Activated naive CD4-positive, alpha-beta T cell treated with anti-CD3 and anti-CD28 coated beads, Interleukin-2, amount 50 U/mL, for 24 hours (primary cell): ENCODE measurements around the gene MYH14.

ENCODE experiments used
- H3K27ac Mint-ChIP-seq: one replicate; pipeline ENCODE4 v1.8.0; 2021; ENCODE audit warnings: mild to moderate bottlenecking, mixed read lengths
- H3K27me3 Mint-ChIP-seq: one replicate; pipeline ENCODE4 v1.8.0; 2021; ENCODE audit warnings: mixed read lengths
- H3K36me3 Mint-ChIP-seq: one replicate; pipeline ENCODE4 v1.8.0; 2021; ENCODE audit warnings: mixed read lengths
- H3K4me1 Mint-ChIP-seq: one replicate; pipeline ENCODE4 v1.8.0; 2021; ENCODE audit warnings: mixed read lengths
- H3K4me3 Mint-ChIP-seq: one replicate; pipeline ENCODE4 v1.8.0; 2021; ENCODE audit warnings: mild to moderate bottlenecking, mixed read lengths
- H3K9me3 Mint-ChIP-seq: one replicate; pipeline ENCODE4 v1.8.0; 2021; ENCODE audit warnings: mixed read lengths

MYH14 gene

DNA sequence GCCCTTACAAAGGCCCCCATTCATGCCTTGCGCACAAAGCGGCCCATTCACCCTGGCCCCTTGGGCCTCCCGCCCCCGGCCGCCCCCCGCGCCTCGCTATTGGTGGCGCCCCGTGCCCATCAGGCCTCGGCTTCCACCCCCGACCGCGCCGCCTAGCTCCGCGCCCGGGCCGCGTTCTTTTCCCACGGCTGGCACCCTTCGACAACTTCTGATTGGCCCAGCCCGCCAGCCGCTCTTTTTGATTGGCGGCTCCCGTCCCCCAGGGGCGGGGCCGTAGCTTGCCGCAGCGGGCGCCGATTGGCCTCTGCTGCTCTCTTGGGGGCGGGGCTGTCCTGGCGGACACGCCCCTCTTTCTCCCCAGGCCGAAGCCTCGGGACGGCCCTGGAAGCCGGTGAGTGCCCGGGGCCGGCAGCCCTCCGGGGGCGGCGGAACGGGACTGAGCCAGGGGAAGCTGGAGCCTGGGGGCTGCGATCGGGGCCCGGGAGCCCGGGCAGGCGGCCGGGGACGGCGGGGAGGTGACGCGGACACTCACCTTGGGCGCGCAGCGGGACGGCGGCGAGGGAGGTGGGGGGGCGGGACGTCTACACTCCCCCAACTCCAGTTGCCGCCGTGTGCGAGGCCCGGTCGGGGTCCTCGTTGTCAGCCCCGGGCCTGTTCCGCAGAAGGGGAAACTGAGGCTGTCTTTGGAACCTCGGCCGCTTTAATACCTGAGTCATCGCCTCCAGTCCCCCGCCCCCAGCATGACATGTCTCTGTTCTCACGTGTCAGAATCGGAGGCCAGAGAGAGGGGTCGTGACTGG is at the start of gene MYH14:
Gene MYH14 (plus strand): TSS at position 342 of the 800 bp plus-strand sequence. CDS start 6,744 bp downstream, outside the sequence.
- Mint-ChIP-seq H3K27me3 (peaks cover 43% of the 10 kb centered on the region), H3K4me1 (no peaks in the 10 kb centered on the region), H3K9me3 (no peaks in the 10 kb centered on the region), H3K27ac (no peak within 1 kb of the TSS), H3K36me3 (no peaks in the 10 kb centered on the region), H3K4me3 (no peak within 1 kb of the TSS)

DNA sequence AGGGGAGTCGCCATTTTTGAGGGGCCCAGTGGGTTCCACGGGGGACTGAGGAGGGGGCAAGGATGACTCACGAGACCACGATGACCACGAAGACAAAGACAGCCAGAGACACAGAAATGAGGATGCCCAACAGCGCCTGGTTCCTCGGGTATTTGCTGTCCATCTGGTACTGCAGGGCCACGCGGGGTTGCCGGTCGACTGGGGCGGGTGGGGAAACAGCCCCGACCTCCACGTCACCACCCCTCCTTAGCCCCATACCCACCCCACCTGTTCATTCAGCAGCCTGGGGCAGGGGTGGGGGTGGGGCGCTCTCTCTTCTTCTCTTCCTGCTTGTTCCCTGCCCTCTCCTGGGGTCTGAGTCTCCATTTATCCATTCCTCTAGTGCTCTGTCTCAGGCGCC is 48.9 kb upstream of the MYH14 start:
- Mint-ChIP-seq H3K9me3 (no peaks in the 10 kb centered on the region), H3K27me3 (peaks cover 15% of the 10 kb centered on the region), H3K4me3 (no peak overlapping the region), H3K27ac (no peak overlapping the region), H3K4me1 (no peaks in the 10 kb centered on the region), H3K36me3 (no peaks in the 10 kb centered on the region)

GRCh38 chr19:50155520-50156109 is 47.8 kb upstream of the MYH14 start:
- Mint-ChIP-seq H3K9me3 (no peaks in the 10 kb centered on the region), H3K36me3 (no peaks in the 10 kb centered on the region), H3K27ac (no peak overlapping the region), H3K4me1 (no peaks in the 10 kb centered on the region), H3K27me3 (peaks cover 16% of the 10 kb centered on the region), H3K4me3 (no peak overlapping the region)

DNA sequence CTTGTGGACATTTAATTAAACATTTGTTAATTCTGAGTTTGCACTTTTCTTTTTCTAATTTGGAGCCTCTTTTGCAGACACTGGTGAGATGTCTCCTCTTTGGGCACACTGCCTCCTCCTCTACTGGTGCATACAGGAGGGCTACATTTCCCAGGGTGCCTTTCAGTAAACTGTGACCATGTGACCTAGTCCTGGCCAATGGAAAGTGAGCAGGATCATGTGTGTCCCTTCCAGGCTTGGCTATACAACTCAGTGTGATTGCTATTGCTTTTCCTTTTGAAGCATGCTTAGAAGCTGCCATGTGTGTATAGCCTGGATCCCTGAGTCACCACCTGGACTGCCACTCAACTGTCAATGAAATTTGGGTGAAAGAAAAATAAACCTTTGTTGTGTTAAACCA is 44.8 kb upstream of the MYH14 start:
- no peaks in the 10 kb centered on the region for H3K9me3 Mint-ChIP-seq

DNA sequence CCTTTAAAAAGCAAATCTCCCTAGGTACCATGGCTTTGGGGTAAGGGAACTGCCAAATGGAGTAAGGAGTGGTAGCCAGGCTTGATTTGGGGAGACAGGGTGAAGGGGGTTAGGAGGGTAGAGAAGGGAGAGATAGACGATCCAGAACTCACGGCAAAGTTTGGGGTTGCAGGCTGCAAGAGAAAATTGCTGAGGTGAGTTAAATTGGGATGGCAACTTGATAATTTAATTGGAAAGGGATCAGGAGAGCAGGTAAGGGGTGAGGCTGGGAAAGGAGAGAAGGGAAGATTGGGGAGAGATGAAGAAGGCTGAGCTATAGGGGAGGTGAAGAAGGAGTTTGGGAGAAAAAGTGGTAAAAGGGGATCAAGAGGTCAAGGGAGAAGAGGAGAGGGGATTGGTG is 44.3 kb upstream of the MYH14 start:
- H3K27me3 Mint-ChIP-seq, result peaks cover 8% of the 10 kb centered on the region
- H3K36me3 Mint-ChIP-seq, result no peaks in the 10 kb centered on the region
- H3K9me3 Mint-ChIP-seq, result no peaks in the 10 kb centered on the region
- no peaks in the 10 kb centered on the region for H3K4me1 Mint-ChIP-seq
- H3K4me3 Mint-ChIP-seq, result no peak overlapping the region
- no peak overlapping the region for H3K27ac Mint-ChIP-seq

More for the DNA sequence above, 44.8 kb upstream of the MYH14 start:
- Mint-ChIP-seq H3K27me3 (peaks cover 8% of the 10 kb centered on the region), H3K4me3 (no peak overlapping the region), H3K36me3 (no peaks in the 10 kb centered on the region), H3K27ac (no peak overlapping the region), H3K4me1 (no peaks in the 10 kb centered on the region)

DNA sequence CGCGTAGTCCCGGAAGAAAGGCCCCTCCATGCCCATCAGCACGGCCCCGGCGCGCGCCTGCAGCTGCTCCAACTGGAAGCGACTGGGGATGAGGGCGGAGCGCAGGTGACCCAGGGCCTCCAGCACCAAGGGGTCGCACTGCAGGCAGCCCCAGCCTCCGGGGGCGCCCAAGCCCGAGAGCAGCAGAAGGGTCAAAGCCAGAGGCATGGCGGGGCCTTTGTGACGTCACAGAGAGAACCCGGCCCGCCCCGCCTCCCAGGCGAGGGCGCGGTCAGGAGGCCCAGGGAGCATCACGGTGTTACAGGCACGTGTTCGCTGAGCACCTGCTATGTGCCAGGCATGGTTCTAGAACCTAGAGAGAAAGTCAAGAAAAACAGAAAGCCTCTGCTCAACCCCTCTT is 40.4 kb upstream of the MYH14 start, which contains the start of gene IZUMO2:
Gene IZUMO2 (minus strand): TSS at position 294 of the 400 bp plus-strand sequence. CDS start 87 bp downstream, at position 207.
- Mint-ChIP-seq H3K4me3 (no peak within 1 kb of the TSS), H3K27me3 (peaks cover 17% of the 10 kb centered on the region), H3K9me3 (no peaks in the 10 kb centered on the region), H3K36me3 (no peaks in the 10 kb centered on the region), H3K27ac (no peak within 1 kb of the TSS), H3K4me1 (no peaks in the 10 kb centered on the region)

GRCh38 chr19:50167314-50167721 is 36.1 kb upstream of the MYH14 start:
- Mint-ChIP-seq H3K27ac (no peak overlapping the region), H3K27me3 (peaks cover 20% of the 10 kb centered on the region)

GRCh38 chr19:50171752-50172151 is 31.7 kb upstream of the MYH14 start:
- Mint-ChIP-seq H3K27me3 (peaks cover 21% of the 10 kb centered on the region), H3K36me3 (no peaks in the 10 kb centered on the region), H3K4me3 (no peak overlapping the region), H3K27ac (no peak overlapping the region), H3K4me1 (no peaks in the 10 kb centered on the region), H3K9me3 (no peaks in the 10 kb centered on the region)

More at GRCh38 chr19:50167314-50167721, 36.1 kb upstream of the MYH14 start:
- H3K4me3 Mint-ChIP-seq, result no peak overlapping the region
- no peaks in the 10 kb centered on the region for H3K4me1 Mint-ChIP-seq
- no peaks in the 10 kb centered on the region for H3K9me3 Mint-ChIP-seq
- H3K36me3 Mint-ChIP-seq, result no peaks in the 10 kb centered on the region

DNA sequence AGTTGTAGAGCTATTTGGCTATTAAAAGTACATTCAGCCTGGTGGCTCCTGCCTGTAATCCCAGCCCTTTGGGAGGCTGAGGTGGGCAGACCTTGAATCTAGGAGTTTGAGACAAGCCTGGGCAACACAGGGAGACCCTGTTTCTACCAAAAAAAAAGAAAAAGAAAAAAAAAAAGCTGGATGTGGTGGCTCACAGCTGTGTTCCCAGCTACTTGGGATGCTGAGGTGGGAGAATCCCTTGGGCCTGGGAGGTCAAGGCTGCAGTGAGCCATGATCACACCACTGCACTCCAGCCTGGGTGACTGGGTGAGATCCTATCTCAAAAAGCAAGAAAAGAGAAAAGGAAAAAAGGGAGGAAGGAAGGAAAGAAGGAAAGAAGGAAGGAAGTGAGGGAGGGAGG is 30.7 kb upstream of the MYH14 start:
- Mint-ChIP-seq H3K27me3 (peaks cover 17% of the 10 kb centered on the region), H3K27ac (no peak overlapping the region), H3K4me1 (no peaks in the 10 kb centered on the region), H3K9me3 (no peaks in the 10 kb centered on the region), H3K4me3 (no peak overlapping the region), H3K36me3 (no peaks in the 10 kb centered on the region)

DNA sequence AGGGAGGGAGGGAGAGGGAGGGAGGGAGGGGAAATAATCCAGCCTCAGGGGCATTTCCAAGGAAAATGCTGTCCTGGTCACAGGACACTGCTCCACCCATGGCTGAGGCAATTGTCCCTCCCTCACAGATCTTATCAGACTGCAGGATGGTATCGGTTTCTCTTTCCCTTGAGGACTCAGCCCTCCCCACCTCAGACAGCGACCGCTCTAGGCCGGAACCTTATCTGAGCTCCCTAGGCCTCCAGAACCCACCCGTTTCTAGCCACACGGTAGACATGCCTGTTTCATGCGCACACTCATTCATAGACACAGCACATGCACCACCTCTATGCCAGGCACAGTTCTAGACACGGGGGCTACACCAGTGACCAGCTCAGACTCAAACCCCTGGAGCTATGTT is 30.3 kb upstream of the MYH14 start:
- H3K4me3 Mint-ChIP-seq, result no peak overlapping the region
- no peaks in the 10 kb centered on the region for H3K36me3 Mint-ChIP-seq
- H3K4me1 Mint-ChIP-seq, result no peaks in the 10 kb centered on the region
- H3K27me3 Mint-ChIP-seq, result peaks cover 19% of the 10 kb centered on the region
- no peaks in the 10 kb centered on the region for H3K9me3 Mint-ChIP-seq
- no peak overlapping the region for H3K27ac Mint-ChIP-seq

GRCh38 chr19:50174100-50174793 is 29.2 kb upstream of the MYH14 start:
- Mint-ChIP-seq H3K27me3 (peaks cover 17% of the 10 kb centered on the region), H3K4me3 (no peak overlapping the region), H3K9me3 (no peaks in the 10 kb centered on the region), H3K4me1 (no peaks in the 10 kb centered on the region), H3K36me3 (no peaks in the 10 kb centered on the region), H3K27ac (no peak overlapping the region)

GRCh38 chr19:50175924-50176323 is 27.5 kb upstream of the MYH14 start:
- peaks cover 14% of the 10 kb centered on the region for H3K27me3 Mint-ChIP-seq
- no peak overlapping the region for H3K27ac Mint-ChIP-seq
- no peaks in the 10 kb centered on the region for H3K9me3 Mint-ChIP-seq
- no peak overlapping the region for H3K4me3 Mint-ChIP-seq
- no peaks in the 10 kb centered on the region for H3K36me3 Mint-ChIP-seq
- H3K4me1 Mint-ChIP-seq, result no peaks in the 10 kb centered on the region

DNA sequence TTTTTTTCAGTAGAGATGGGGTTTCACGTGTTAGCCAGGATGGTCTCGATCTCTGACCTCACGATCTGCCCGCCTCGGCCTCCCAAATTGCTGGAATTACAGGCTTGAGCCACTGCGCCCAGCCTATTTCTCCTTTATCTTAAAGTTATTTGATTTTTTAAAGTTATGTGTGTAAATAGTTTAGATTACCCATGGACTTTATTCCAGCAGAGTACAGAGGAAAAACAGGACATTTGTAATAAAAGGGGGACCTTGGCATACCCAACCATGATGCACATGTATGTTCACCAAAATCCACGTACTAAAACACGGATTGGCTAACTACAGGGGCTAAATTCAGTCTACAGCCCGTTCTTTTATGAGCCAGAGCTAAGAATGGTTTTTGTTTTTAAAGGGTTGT is 26.6 kb upstream of the MYH14 start:
- Mint-ChIP-seq H3K27ac (no peak overlapping the region), H3K4me1 (no peaks in the 10 kb centered on the region), H3K27me3 (peaks cover 13% of the 10 kb centered on the region), H3K36me3 (no peaks in the 10 kb centered on the region), H3K4me3 (no peak overlapping the region), H3K9me3 (no peaks in the 10 kb centered on the region)

- Mint-ChIP-seq H3K27ac (no peak overlapping the region), H3K27me3 (peaks cover 13% of the 10 kb centered on the region), H3K36me3 (no peaks in the 10 kb centered on the region), H3K9me3 (no peaks in the 10 kb centered on the region), H3K4me3 (no peak overlapping the region), H3K4me1 (no peaks in the 10 kb centered on the region)
Observed at GRCh38 chr19:50178320-50178719, 25.1 kb upstream of the MYH14 start.

- Mint-ChIP-seq H3K27me3 (peaks cover 11% of the 10 kb centered on the region), H3K27ac (no peak overlapping the region), H3K9me3 (no peaks in the 10 kb centered on the region), H3K4me1 (no peaks in the 10 kb centered on the region), H3K36me3 (no peaks in the 10 kb centered on the region), H3K4me3 (no peak overlapping the region)
Observed at GRCh38 chr19:50178859-50179537, 24.4 kb upstream of the MYH14 start.
